H1 (cell line): ENCODE data around the gene RNF212.

Experiments used
- GABPA ChIP-seq: IDR thresholded peaks from 2 replicates; pipeline ENCODE4 v1.6.1; 2011; ENCODE audit warnings: mild to moderate bottlenecking, low read length, moderate library complexity, borderline replicate concordance; ENCODE audit not compliant: insufficient read depth
- KDM1A ChIP-seq: fragments of 200-600, 300-600 bp; sonication (generic); IDR thresholded peaks from 2 replicates; pipeline ENCODE4 v1.7.1; 2016; ENCODE audit warnings: mild to moderate bottlenecking, low read length, borderline replicate concordance
- POLR2A ChIP-seq, 2 experiments: IDR thresholded peaks; 1 replicate in 1 of 2; 2 replicates in 1 of 2; pipeline ENCODE4 v1.6.1; 2011; ENCODE audit warnings: low read depth in 2 of 2, low read length in 2 of 2, mild to moderate bottlenecking in 2 of 2; ENCODE audit errors: control extremely low read depth in 1 of 2
- SP2 ChIP-seq: IDR thresholded peaks from 2 replicates; pipeline ENCODE4 v1.6.1; 2012; ENCODE audit warnings: mild to moderate bottlenecking, low read length, inconsistent platforms
- TF ChIP-seq, protein P1 (sequence below): IDR thresholded peaks from 2 replicates; pipeline ENCODE4 v1.6.1; 2011; ENCODE audit warnings: low read length, improper control_type of control experiment

DNA sequence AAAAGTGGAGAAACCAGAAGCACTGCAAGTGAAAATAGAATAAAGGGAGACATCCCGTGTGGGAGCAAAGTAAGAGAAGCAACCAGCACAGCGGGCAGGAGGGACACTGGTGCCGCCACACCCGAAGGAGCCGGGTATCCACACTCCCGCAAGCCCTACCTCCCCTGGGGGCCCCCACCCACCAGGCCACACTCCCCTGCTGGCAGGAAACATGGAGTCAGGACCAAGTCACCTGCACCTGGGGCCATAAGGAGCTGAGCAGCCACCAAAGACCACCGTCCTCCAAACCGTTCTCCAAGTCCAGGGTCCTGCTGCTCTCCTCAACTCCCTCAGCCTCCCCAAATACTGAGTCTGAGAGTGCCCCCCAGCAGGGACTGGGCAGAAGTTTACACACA lies 71.4 kb downstream of the RNF212 start:
- TF ChIP-seq, protein P1, sequence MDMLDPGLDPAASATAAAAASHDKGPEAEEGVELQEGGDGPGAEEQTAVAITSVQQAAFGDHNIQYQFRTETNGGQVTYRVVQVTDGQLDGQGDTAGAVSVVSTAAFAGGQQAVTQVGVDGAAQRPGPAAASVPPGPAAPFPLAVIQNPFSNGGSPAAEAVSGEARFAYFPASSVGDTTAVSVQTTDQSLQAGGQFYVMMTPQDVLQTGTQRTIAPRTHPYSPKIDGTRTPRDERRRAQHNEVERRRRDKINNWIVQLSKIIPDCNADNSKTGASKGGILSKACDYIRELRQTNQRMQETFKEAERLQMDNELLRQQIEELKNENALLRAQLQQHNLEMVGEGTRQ, result no peak
- TF ChIP-seq SP2, result no peak
- no peak for TF ChIP-seq GABPA
- TF ChIP-seq POLR2A (IDR thresholded peaks at IDR 0.05; ENCODE audit: control extremely low read depth in 1 of 2, low read depth in 2 of 2, low read length in 2 of 2), result no peak
- TF ChIP-seq KDM1A, result no peak
